ENCODE results near the gene CACNB4. TPM values are rescaled to one million over a fixed set of nuclear protein-coding genes. Genes with fewer than 3 reads are reported as not detected.

CACNB4 gene
- total RNA-seq, 1 experiment from 2014 or later = 1.7 TPM

DNA sequence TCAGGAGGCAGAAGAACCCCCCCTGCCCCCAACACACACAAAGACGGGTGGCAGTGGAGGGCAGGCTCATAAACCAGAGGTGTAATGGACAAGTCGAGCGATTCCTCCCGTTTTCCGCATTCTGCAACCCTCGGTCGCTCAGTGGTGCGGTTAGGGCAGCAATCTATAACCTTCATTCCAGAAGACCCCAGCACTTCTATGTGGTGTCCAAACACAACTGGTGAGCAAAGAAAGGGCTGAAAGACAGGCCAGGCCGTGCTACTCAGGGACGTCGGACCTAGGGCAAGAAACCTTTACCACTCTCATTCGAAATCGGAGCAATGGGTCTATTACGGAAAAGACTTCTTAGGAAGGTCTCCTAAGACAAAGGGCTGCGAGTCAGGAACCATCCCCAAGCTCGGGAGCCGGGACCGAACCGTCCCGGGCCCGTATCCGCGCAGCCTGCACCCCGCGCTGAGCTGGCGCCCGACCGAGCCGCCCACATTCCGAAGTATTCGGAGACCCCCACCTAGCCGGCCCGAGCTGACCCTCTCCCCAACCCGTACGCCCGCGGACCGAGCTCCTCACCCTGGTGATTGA, 271.2 kb downstream of the CACNB4 start:
- Histone ChIP-seq H3K9me3 (ENCODE audit: control insufficient read depth, insufficient read depth, low read depth, low read length) (no peaks in the 10 kb centered on the region), H3K27ac (ENCODE audit: low read length) (peak overlapping the region; percentile 92), H3K4me1 (ENCODE audit: control insufficient read depth, insufficient read depth, low read length) (peaks cover 28% of the 10 kb centered on the region), H3K4me3 (ENCODE audit: low read depth in 2 of 2, low read length in 2 of 2) (peak overlapping the region; percentile 83 to 99), H3K36me3 (ENCODE audit: control insufficient read depth, insufficient read depth, low read length) (peaks cover 2% of the 10 kb centered on the region; the same call in 1 of the 2 replicates), H3K27me3 (ENCODE audit: control insufficient read depth, insufficient read depth, low read length) (no peaks in the 10 kb centered on the region)
- intact Hi-C loops (cut with micrococcal nuclease; ENCODE audit: unreplicated experiment) = no loop called here
- ChIA-PET POLR2A (interaction anchor here (0.7 kb wide), 1 partner anchor 357 kb away, joined by 5 read pairs; no protein-coding TSS in a partner anchor), CTCF (no interaction called here)
- TF ChIP-seq POLR2AphosphoS5 (IDR thresholded peaks at IDR 0.05; ENCODE audit: low read depth, low read length) (no peak), TCF7L2 (IDR thresholded peaks at IDR 0.05; ENCODE audit: low read depth, low read length) (no peak), REST (IDR thresholded peaks at IDR 0.05; ENCODE audit: insufficient read depth in 1 of 2, low read depth in 2 of 2, low read length in 1 of 2) (no peak), SIN3A (IDR thresholded peaks at IDR 0.05; ENCODE audit: borderline replicate concordance, insufficient read depth, low read depth, low read length) (no peak)
- TF ChIP-seq, protein P1, sequence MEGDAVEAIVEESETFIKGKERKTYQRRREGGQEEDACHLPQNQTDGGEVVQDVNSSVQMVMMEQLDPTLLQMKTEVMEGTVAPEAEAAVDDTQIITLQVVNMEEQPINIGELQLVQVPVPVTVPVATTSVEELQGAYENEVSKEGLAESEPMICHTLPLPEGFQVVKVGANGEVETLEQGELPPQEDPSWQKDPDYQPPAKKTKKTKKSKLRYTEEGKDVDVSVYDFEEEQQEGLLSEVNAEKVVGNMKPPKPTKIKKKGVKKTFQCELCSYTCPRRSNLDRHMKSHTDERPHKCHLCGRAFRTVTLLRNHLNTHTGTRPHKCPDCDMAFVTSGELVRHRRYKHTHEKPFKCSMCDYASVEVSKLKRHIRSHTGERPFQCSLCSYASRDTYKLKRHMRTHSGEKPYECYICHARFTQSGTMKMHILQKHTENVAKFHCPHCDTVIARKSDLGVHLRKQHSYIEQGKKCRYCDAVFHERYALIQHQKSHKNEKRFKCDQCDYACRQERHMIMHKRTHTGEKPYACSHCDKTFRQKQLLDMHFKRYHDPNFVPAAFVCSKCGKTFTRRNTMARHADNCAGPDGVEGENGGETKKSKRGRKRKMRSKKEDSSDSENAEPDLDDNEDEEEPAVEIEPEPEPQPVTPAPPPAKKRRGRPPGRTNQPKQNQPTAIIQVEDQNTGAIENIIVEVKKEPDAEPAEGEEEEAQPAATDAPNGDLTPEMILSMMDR (IDR thresholded peaks at IDR 0.05) = no peak
- no peak for DNase-seq (ENCODE audit: low read depth, low spot score)
- no TSS peak for BruUV-seq (replicated peaks)
- ATAC-seq = peak; percentile 33
- in situ Hi-C loops (cut with HindIII; ENCODE audit: low pct_unique_long_range_greater_than_20kb, low sequenced_read_pairs) = no loop called here

GRCh38 chr2:151826737-151827157, 272.1 kb downstream of the CACNB4 start:
- peaks cover 28% of the 10 kb centered on the region for H3K4me1 ChIP-seq (ENCODE audit: control insufficient read depth, insufficient read depth, low read length)
- H3K9me3 ChIP-seq (ENCODE audit: control insufficient read depth, insufficient read depth, low read depth, low read length) = no peaks in the 10 kb centered on the region
- intact Hi-C loops (cut with micrococcal nuclease; ENCODE audit: unreplicated experiment) (no loop called here), in situ Hi-C loops (cut with HindIII; ENCODE audit: low pct_unique_long_range_greater_than_20kb, low sequenced_read_pairs) (no loop called here)
- no peaks in the 10 kb centered on the region for H3K27me3 ChIP-seq (ENCODE audit: control insufficient read depth, insufficient read depth, low read length)
- peak overlapping the region; percentile 83 to 99 for H3K4me3 ChIP-seq (ENCODE audit: low read depth in 2 of 2, low read length in 2 of 2)
- peaks cover 2% of the 10 kb centered on the region; the same call in 1 of the 2 replicates for H3K36me3 ChIP-seq (ENCODE audit: control insufficient read depth, insufficient read depth, low read length)
- ChIA-PET POLR2A (interaction anchor here (0.6 kb wide), 1 partner anchor 538 kb away, joined by 16 read pairs; no protein-coding TSS in a partner anchor), CTCF (no interaction called here)
- no peak for ATAC-seq
- TF ChIP-seq, protein P1 (IDR thresholded peaks at IDR 0.05) = no peak
- no peak for TF ChIP-seq SIN3A (IDR thresholded peaks at IDR 0.05; ENCODE audit: borderline replicate concordance, insufficient read depth, low read depth, low read length)
- TF ChIP-seq TCF7L2 (IDR thresholded peaks at IDR 0.05; ENCODE audit: low read depth, low read length) = no peak
- TF ChIP-seq REST (IDR thresholded peaks at IDR 0.05; ENCODE audit: insufficient read depth in 1 of 2, low read depth in 2 of 2, low read length in 1 of 2) = no peak
- no peak for TF ChIP-seq POLR2AphosphoS5 (IDR thresholded peaks at IDR 0.05; ENCODE audit: low read depth, low read length)
- DNase-seq (ENCODE audit: low read depth, low spot score) = no peak
- TSS peak; percentile 71 for BruUV-seq (replicated peaks)
- peak overlapping the region; percentile 92 for H3K27ac ChIP-seq (ENCODE audit: low read length)

All from Panc1 (cell line).